Measurements from ENCODE around the gene RTL1.

The RTL1 gene

GRCh38 chr14:100903672-100904185 lies at the start of gene RTL1:
RTL1 (minus strand) TSS chr14:100903722; CDS start chr14:100884788, 18,934 bp downstream.
- no peak for TF ChIP-seq CTCF (IDR thresholded peaks at IDR 0.05; ENCODE audit: low read depth, low read length, missing control alignments)
- no peak within 1 kb of the TSS for H3K4me3 ChIP-seq (ENCODE audit: low read depth, low read length)
- DNase-seq (ENCODE audit: low read depth) = no peak

- H3K4me3 ChIP-seq (ENCODE audit: low read depth, low read length) = no peak overlapping the region
- no peak for DNase-seq (ENCODE audit: low read depth)
- TF ChIP-seq CTCF (IDR thresholded peaks at IDR 0.05; ENCODE audit: low read depth, low read length, missing control alignments) = no peak
These were observed 46.5 kb upstream of the RTL1 start for GRCh38 chr14:100950024-100950423.

- no peak for TF ChIP-seq CTCF (IDR thresholded peaks at IDR 0.05; ENCODE audit: low read depth, low read length, missing control alignments)
- no peak for DNase-seq (ENCODE audit: low read depth)
- no peak overlapping the region for H3K4me3 ChIP-seq (ENCODE audit: low read depth, low read length)
These were observed 40.5 kb upstream of the RTL1 start for GRCh38 chr14:100944052-100944451.

- H3K4me3 ChIP-seq (ENCODE audit: low read depth, low read length) = no peak overlapping the region
- no peak for TF ChIP-seq CTCF (IDR thresholded peaks at IDR 0.05; ENCODE audit: low read depth, low read length, missing control alignments)
- no peak for DNase-seq (ENCODE audit: low read depth)
These were observed 26.7 kb upstream of the RTL1 start for GRCh38 chr14:100930270-100930669.

GRCh38 chr14:100915560-100915959 lies 12.0 kb upstream of the RTL1 start:
- H3K4me3 ChIP-seq (ENCODE audit: low read depth, low read length) = no peak overlapping the region
- DNase-seq (ENCODE audit: low read depth) = no peak
- no peak for TF ChIP-seq CTCF (IDR thresholded peaks at IDR 0.05; ENCODE audit: low read depth, low read length, missing control alignments)

GRCh38 chr14:100914597-100915021 lies 11.1 kb upstream of the RTL1 start:
- no peak for DNase-seq (ENCODE audit: low read depth)
- H3K4me3 ChIP-seq (ENCODE audit: low read depth, low read length) = no peak overlapping the region
- TF ChIP-seq CTCF (IDR thresholded peaks at IDR 0.05; ENCODE audit: low read depth, low read length, missing control alignments) = no peak

- TF ChIP-seq CTCF (IDR thresholded peaks at IDR 0.05; ENCODE audit: low read depth, low read length, missing control alignments) = no peak
- H3K4me3 ChIP-seq (ENCODE audit: low read depth, low read length) = no peak overlapping the region
- DNase-seq (ENCODE audit: low read depth) = no peak
These were observed 8.3 kb upstream of the RTL1 start for GRCh38 chr14:100911665-100912316.

All from GM12864 (cell line).